ENCODE measurements around the gene CARMIL3.

DNA sequence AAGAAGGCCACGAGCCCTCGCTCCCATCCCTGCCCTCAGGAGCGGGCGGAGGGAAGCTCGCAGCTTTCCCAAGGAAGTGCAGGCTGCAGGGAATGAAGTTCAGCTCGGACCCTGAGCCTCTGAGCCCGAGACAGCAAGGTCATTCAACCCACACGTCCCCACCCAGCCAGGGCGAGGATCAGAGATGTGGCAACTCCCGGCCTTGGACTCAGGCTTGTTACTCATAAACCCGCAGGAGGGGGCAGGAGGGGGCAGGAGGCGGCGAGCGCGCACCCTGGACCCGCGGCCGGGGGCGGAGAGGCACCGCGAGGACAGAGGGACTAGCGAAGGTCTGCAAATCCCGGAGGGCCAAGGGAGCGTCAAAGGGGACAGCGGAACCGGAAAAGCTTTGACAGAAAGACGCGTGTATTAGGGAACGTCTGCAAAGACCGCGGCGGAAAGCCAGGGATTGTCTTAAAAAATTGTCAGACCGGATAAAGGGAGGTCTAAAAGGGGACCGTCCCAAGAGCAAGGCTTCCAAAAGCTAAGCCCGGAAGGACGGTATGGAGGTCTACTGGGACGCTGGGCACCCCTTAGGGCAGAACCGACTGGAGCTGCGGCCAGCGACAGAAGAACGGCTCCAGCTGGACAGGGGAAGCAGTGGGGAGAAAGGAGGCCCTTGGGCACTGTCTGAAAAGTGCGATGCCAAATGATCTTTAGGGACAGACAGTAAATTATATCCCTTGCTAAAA is 62.2 kb downstream of the CARMIL3 start:
- no peak for TF ChIP-seq RFX5 (IDR thresholded peaks at IDR 0.05; ENCODE audit: borderline replicate concordance, low read depth, low read length)
- TF ChIP-seq TAF1 (IDR thresholded peaks at IDR 0.05; ENCODE audit: low read depth, low read length), result no peak; the same call in 1 of the 2 replicates
- TF ChIP-seq GABPA (IDR thresholded peaks at IDR 0.05; ENCODE audit: borderline replicate concordance, insufficient read depth, low read length), result no peak
- TF ChIP-seq RAD21 (IDR thresholded peaks at IDR 0.05 in 1 of 2, conservative IDR thresholded peaks at IDR 0.05 in 1 of 2; ENCODE audit: low read depth in 2 of 2, low read length in 2 of 2), result no peak
- TF ChIP-seq SP1 (IDR thresholded peaks at IDR 0.05; ENCODE audit: low read depth, low read length), result no peak
- TF ChIP-seq, protein P1, sequence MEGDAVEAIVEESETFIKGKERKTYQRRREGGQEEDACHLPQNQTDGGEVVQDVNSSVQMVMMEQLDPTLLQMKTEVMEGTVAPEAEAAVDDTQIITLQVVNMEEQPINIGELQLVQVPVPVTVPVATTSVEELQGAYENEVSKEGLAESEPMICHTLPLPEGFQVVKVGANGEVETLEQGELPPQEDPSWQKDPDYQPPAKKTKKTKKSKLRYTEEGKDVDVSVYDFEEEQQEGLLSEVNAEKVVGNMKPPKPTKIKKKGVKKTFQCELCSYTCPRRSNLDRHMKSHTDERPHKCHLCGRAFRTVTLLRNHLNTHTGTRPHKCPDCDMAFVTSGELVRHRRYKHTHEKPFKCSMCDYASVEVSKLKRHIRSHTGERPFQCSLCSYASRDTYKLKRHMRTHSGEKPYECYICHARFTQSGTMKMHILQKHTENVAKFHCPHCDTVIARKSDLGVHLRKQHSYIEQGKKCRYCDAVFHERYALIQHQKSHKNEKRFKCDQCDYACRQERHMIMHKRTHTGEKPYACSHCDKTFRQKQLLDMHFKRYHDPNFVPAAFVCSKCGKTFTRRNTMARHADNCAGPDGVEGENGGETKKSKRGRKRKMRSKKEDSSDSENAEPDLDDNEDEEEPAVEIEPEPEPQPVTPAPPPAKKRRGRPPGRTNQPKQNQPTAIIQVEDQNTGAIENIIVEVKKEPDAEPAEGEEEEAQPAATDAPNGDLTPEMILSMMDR (IDR thresholded peaks at IDR 0.05; ENCODE audit: control extremely low read depth in 1 of 3, insufficient read depth in 1 of 3, low read depth in 1 of 3, low read length in 3 of 3), result no peak
- no peak for TF ChIP-seq ZNF274 (IDR thresholded peaks at IDR 0.05; ENCODE audit: borderline replicate concordance, extremely low read depth, low read length)
- no peak for TF ChIP-seq EZH2 (IDR thresholded peaks at IDR 0.05; ENCODE audit: low read depth, low read length, severe bottlenecking)

All from H1 (cell line).